K562 (cell line): ENCODE measurements around the gene CNTN4.

Experiments
- EP300 ChIP-seq: IDR thresholded peaks from 2 replicates; pipeline ENCODE4 v1.6.1; 2012; ENCODE audit warnings: low read length, improper control_type of control experiment
- TAF15 ChIP-seq: fragments of 200-400 bp; formaldehyde crosslinking; IDR thresholded peaks from 2 replicates; pipeline ENCODE4 v1.6.1; 2017; ENCODE audit warnings: mild to moderate bottlenecking, low read depth, low read length, moderate library complexity
- ZNF644 ChIP-seq: fragments of 200-800 bp; sonication (Bioruptor generic); IDR thresholded peaks from 2 replicates; pipeline ENCODE4 v1.6.1; 2016; ENCODE audit warnings: low read depth, missing genetic modification characterization, missing compliant biosample characterization

GRCh38 chr3:2166552-2166951 is 67.9 kb downstream of the CNTN4 start:
- TF ChIP-seq ZNF644 (tag): no peak
- no peak for TF ChIP-seq EP300
- TF ChIP-seq TAF15: no peak
